GM23338 (cell line): Measurements from ENCODE around the gene TNFAIP8L1. TPM values are rescaled to one million over a fixed set of nuclear protein-coding genes. Genes with fewer than 3 reads are reported as not detected.

Source experiments
- ATAC-seq: fragments of 200-7000 bp; cut with Tn5 transposase; 3 replicates; pipeline ENCODE4 v1.9.1; 2020
- DNase-seq: peaks from one replicate; pipeline ENCODE4 v3.0.0-alpha.2; 2015; ENCODE audit warnings: low spot score
- H2AFZ ChIP-seq: fragments of 200-600 bp; sonication (generic); 2 replicates; pipeline ENCODE4 v1.8.0; 2016; ENCODE audit warnings: antibody characterized with exemption, mild to moderate bottlenecking, moderate library complexity
- H3F3A ChIP-seq: fragments of 200-600 bp; sonication (generic); replicated peaks from 2 replicates; pipeline ENCODE4 v1.8.0; 2017; ENCODE audit warnings: antibody characterized with exemption, mixed run types, low read depth
- H3K27ac ChIP-seq: fragments of 200-600 bp; sonication (generic); 2 replicates; pipeline ENCODE4 v1.6.1; 2016; ENCODE audit warnings: low read depth
- H3K27me3 ChIP-seq: fragments of 200-600 bp; sonication (generic); 2 replicates; pipeline ENCODE4 v1.8.0; 2016; ENCODE audit warnings: mild to moderate bottlenecking, mixed run types, moderate library complexity; ENCODE audit not compliant: insufficient read depth
- H3K36me3 ChIP-seq: fragments of 200-600 bp; sonication (generic); 2 replicates; pipeline ENCODE4 v1.8.0; 2016; ENCODE audit warnings: mild to moderate bottlenecking; ENCODE audit not compliant: insufficient read depth
- H3K4me1 ChIP-seq: fragments of 200-600 bp; sonication (generic); 2 replicates; pipeline ENCODE4 v1.8.0; 2016; ENCODE audit warnings: mild to moderate bottlenecking, moderate library complexity; ENCODE audit not compliant: insufficient read depth
- H3K4me2 ChIP-seq: fragments of 200-600 bp; sonication (generic); 2 replicates; pipeline ENCODE4 v1.7.1; 2017; ENCODE audit warnings: mixed run types
- H3K4me3 ChIP-seq: fragments of 200-600 bp; sonication (generic); 2 replicates; pipeline ENCODE4 v1.6.1; 2016; ENCODE audit warnings: mixed run types
- H3K79me2 ChIP-seq: fragments of 200-600 bp; sonication (generic); replicated peaks from 2 replicates; pipeline ENCODE4 v1.8.0; 2017; ENCODE audit warnings: mild to moderate bottlenecking; ENCODE audit not compliant: insufficient read depth
- H3K9me2 ChIP-seq: fragments of 200-600 bp; sonication (generic); 2 replicates; pipeline ENCODE4 v1.8.0; 2017; ENCODE audit not compliant: insufficient read depth
- H4K20me1 ChIP-seq: fragments of 200-600 bp; sonication (generic); replicated peaks from 2 replicates; pipeline ENCODE4 v1.8.0; 2017; ENCODE audit warnings: mild to moderate bottlenecking; ENCODE audit not compliant: insufficient read depth
- H3K27ac Mint-ChIP-seq: 2 replicates; pipeline ENCODE4 v1.8.0; 2020; ENCODE audit warnings: inconsistent platforms, mild to moderate bottlenecking, moderate library complexity, mixed read lengths
- H3K27me3 Mint-ChIP-seq: 3 replicates; pipeline ENCODE4 v1.8.0; 2022; ENCODE audit warnings: low read depth, mild to moderate bottlenecking, moderate library complexity, mixed read lengths, inconsistent platforms; ENCODE audit not compliant: insufficient read depth, poor library complexity
- H3K36me3 Mint-ChIP-seq: 3 replicates; pipeline ENCODE4 v1.8.0; 2021; ENCODE audit warnings: low read depth, mild to moderate bottlenecking, inconsistent platforms, moderate library complexity, mixed read lengths
- H3K4me1 Mint-ChIP-seq: 3 replicates; pipeline ENCODE4 v1.8.0; 2020; ENCODE audit warnings: mild to moderate bottlenecking, inconsistent platforms, mixed read lengths
- H3K4me3 Mint-ChIP-seq: 3 replicates; pipeline ENCODE4 v1.8.0; 2021; ENCODE audit warnings: moderate library complexity, mild to moderate bottlenecking, inconsistent platforms, mixed read lengths
- H3K9me3 Mint-ChIP-seq: 3 replicates; pipeline ENCODE4 v1.8.0; 2020; ENCODE audit warnings: moderate library complexity, mild to moderate bottlenecking, inconsistent platforms, mixed read lengths
- CREB1 ChIP-seq: fragments of 250-450 bp; sonication (Bioruptor Pico); IDR thresholded peaks from 2 replicates; pipeline ENCODE4 v1.5.0; 2020; ENCODE audit warnings: low read depth, mild to moderate bottlenecking, moderate library complexity
- JUNB ChIP-seq: IDR thresholded peaks from one replicate; pipeline ENCODE4 v1.6.1; 2016; ENCODE audit warnings: antibody characterized with exemption; ENCODE audit not compliant: unreplicated experiment
- NANOG ChIP-seq: IDR thresholded peaks from 2 replicates; pipeline ENCODE4 v1.6.1; 2016; ENCODE audit warnings: antibody characterized with exemption, borderline replicate concordance
- ZNF331 ChIP-seq: fragments of 250-450 bp; sonication (Bioruptor Pico); IDR thresholded peaks from 2 replicates; pipeline ENCODE4 v1.5.0; 2020; ENCODE audit warnings: low read depth, mild to moderate bottlenecking, moderate library complexity
- polyA plus RNA-seq: library from polyadenylated mRNA; unstranded; fragments of >200 nt; fragmentation: Nextera tagmentation; extraction: Ambion mirVana; gene quantifications from 2 replicates; pipeline ENCODE4 v1.2.1, GENCODE V29; 2016
- total RNA-seq: library from RNA; depleted of rRNA; stranded (reverse); fragments of >200 nt; shearing (Covaris generic); gene quantifications from 2 replicates; pipeline ENCODE4 v1.2.3, GENCODE V29; 2014
- TF ChIP-seq, protein P1 (sequence below): fragments of 250-450 bp; sonication (Bioruptor Pico); IDR thresholded peaks from 2 replicates; pipeline ENCODE4 v1.5.0; 2020; ENCODE audit warnings: mild to moderate bottlenecking, moderate library complexity
- TF ChIP-seq, protein P2 (sequence below): IDR thresholded peaks from one replicate; pipeline ENCODE4 v1.6.1; 2018; ENCODE audit warnings: antibody characterized with exemption; ENCODE audit not compliant: unreplicated experiment

TNFAIP8L1 gene
- total and polyA plus RNA-seq, 2 experiments from 2014 or later: 2.7 to 4.1 TPM

GRCh38 chr19:4656102-4656501 lies 16.8 kb downstream of the TNFAIP8L1 start (continued):
- TF ChIP-seq, protein P1, sequence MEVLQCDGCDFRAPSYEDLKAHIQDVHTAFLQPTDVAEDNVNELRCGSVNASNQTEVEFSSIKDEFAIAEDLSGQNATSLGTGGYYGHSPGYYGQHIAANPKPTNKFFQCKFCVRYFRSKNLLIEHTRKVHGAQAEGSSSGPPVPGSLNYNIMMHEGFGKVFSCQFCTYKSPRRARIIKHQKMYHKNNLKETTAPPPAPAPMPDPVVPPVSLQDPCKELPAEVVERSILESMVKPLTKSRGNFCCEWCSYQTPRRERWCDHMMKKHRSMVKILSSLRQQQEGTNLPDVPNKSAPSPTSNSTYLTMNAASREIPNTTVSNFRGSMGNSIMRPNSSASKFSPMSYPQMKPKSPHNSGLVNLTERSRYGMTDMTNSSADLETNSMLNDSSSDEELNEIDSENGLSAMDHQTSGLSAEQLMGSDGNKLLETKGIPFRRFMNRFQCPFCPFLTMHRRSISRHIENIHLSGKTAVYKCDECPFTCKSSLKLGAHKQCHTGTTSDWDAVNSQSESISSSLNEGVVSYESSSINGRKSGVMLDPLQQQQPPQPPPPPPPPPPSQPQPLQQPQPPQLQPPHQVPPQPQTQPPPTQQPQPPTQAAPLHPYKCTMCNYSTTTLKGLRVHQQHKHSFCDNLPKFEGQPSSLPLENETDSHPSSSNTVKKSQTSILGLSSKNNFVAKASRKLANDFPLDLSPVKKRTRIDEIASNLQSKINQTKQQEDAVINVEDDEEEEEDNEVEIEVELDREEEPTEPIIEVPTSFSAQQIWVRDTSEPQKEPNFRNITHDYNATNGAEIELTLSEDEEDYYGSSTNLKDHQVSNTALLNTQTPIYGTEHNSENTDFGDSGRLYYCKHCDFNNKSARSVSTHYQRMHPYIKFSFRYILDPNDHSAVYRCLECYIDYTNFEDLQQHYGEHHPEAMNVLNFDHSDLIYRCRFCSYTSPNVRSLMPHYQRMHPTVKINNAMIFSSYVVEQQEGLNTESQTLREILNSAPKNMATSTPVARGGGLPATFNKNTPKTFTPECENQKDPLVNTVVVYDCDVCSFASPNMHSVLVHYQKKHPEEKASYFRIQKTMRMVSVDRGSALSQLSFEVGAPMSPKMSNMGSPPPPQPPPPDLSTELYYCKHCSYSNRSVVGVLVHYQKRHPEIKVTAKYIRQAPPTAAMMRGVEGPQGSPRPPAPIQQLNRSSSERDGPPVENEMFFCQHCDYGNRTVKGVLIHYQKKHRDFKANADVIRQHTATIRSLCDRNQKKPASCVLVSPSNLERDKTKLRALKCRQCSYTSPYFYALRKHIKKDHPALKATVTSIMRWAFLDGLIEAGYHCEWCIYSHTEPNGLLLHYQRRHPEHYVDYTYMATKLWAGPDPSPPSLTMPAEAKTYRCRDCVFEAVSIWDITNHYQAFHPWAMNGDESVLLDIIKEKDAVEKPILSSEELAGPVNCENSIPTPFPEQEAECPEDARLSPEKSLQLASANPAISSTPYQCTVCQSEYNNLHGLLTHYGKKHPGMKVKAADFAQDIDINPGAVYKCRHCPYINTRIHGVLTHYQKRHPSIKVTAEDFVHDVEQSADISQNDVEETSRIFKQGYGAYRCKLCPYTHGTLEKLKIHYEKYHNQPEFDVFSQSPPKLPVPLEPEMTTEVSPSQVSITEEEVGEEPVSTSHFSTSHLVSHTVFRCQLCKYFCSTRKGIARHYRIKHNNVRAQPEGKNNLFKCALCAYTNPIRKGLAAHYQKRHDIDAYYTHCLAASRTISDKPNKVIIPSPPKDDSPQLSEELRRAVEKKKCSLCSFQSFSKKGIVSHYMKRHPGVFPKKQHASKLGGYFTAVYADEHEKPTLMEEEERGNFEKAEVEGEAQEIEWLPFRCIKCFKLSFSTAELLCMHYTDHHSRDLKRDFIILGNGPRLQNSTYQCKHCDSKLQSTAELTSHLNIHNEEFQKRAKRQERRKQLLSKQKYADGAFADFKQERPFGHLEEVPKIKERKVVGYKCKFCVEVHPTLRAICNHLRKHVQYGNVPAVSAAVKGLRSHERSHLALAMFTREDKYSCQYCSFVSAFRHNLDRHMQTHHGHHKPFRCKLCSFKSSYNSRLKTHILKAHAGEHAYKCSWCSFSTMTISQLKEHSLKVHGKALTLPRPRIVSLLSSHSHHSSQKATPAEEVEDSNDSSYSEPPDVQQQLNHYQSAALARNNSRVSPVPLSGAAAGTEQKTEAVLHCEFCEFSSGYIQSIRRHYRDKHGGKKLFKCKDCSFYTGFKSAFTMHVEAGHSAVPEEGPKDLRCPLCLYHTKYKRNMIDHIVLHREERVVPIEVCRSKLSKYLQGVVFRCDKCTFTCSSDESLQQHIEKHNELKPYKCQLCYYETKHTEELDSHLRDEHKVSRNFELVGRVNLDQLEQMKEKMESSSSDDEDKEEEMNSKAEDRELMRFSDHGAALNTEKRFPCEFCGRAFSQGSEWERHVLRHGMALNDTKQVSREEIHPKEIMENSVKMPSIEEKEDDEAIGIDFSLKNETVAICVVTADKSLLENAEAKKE: no peak
- TF ChIP-seq JUNB: no peak
- no peak for TF ChIP-seq ZNF331 (CRISPR knock-in tag)
- TF ChIP-seq CREB1 (CRISPR knock-in tag): no peak

GRCh38 chr19:4657262-4657661 lies 17.9 kb downstream of the TNFAIP8L1 start:
- ATAC-seq: no peak
- H3K4me1 Mint-ChIP-seq: peaks cover 4% of the 10 kb centered on the region; the same call in 1 of the 3 replicates
- no peak for DNase-seq
- no peak for TF ChIP-seq NANOG
- TF ChIP-seq, protein P1: no peak
- TF ChIP-seq, protein P2, sequence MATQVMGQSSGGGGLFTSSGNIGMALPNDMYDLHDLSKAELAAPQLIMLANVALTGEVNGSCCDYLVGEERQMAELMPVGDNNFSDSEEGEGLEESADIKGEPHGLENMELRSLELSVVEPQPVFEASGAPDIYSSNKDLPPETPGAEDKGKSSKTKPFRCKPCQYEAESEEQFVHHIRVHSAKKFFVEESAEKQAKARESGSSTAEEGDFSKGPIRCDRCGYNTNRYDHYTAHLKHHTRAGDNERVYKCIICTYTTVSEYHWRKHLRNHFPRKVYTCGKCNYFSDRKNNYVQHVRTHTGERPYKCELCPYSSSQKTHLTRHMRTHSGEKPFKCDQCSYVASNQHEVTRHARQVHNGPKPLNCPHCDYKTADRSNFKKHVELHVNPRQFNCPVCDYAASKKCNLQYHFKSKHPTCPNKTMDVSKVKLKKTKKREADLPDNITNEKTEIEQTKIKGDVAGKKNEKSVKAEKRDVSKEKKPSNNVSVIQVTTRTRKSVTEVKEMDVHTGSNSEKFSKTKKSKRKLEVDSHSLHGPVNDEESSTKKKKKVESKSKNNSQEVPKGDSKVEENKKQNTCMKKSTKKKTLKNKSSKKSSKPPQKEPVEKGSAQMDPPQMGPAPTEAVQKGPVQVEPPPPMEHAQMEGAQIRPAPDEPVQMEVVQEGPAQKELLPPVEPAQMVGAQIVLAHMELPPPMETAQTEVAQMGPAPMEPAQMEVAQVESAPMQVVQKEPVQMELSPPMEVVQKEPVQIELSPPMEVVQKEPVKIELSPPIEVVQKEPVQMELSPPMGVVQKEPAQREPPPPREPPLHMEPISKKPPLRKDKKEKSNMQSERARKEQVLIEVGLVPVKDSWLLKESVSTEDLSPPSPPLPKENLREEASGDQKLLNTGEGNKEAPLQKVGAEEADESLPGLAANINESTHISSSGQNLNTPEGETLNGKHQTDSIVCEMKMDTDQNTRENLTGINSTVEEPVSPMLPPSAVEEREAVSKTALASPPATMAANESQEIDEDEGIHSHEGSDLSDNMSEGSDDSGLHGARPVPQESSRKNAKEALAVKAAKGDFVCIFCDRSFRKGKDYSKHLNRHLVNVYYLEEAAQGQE: no peak

More at GRCh38 chr19:4657262-4657661, 17.9 kb downstream of the TNFAIP8L1 start:
- Histone ChIP-seq H3K27ac (no peak overlapping the region), H3K4me1 (no peaks in the 10 kb centered on the region), H3K4me2 (no peak overlapping the region), H3K27me3 (no peaks in the 10 kb centered on the region), H4K20me1 (peaks cover 1% of the 10 kb centered on the region; the same call in 1 of the 2 replicates), H3F3A (0 out of 2 replicates have a peak, but pooled peaks cover 8% of the 10 kb centered on the region), H3K4me3 (no peak overlapping the region), H3K36me3 (peaks cover 5% of the 10 kb centered on the region; the same call in 1 of the 2 replicates), H3K79me2 (no peaks in the 10 kb centered on the region), H2AFZ (no peak overlapping the region), H3K9me2 (no peaks in the 10 kb centered on the region)
- H3K27ac Mint-ChIP-seq: no peak overlapping the region
- peaks cover 7% of the 10 kb centered on the region for H3K27me3 Mint-ChIP-seq
- no peaks in the 10 kb centered on the region for H3K9me3 Mint-ChIP-seq
- peaks cover 20% of the 10 kb centered on the region for H3K36me3 Mint-ChIP-seq
- H3K4me3 Mint-ChIP-seq: no peak overlapping the region
